AG09319 (cell line): ENCODE results near the gene SAMSN1.

Experiments used
- DNase-seq: peaks from one replicate; pipeline ENCODE4 v3.0.0-alpha.2; 2010; ENCODE audit warnings: low read depth; ENCODE audit errors: extremely low read depth
- TF ChIP-seq, protein P1 (sequence below): IDR thresholded peaks from 2 replicates; pipeline ENCODE4 v1.5.1; 2011; ENCODE audit warnings: low read depth, mild to moderate bottlenecking, inconsistent platforms, low read length, moderate library complexity

The SAMSN1 gene

DNA sequence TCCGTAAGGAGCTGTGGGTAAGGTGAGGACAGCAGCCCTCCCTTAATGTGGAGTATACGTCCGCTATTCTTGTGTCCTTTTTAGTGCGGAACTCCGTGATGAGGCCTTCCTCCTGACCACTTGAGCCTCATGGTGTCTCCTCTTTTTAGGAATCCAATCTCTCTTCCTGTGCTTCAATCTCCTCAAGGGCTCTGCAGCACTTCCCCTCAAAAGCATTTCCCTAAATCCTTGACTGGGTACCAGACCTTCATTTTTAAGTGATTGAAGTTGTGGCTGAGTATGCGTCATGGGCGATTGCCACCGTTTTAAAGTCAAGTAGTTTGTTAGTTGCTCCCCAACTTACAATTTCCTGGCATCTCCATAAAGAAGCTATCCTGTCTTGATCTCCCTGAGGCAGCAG is 62.8 kb downstream of the SAMSN1 start:
- DNase-seq = no peak
- TF ChIP-seq, protein P1, sequence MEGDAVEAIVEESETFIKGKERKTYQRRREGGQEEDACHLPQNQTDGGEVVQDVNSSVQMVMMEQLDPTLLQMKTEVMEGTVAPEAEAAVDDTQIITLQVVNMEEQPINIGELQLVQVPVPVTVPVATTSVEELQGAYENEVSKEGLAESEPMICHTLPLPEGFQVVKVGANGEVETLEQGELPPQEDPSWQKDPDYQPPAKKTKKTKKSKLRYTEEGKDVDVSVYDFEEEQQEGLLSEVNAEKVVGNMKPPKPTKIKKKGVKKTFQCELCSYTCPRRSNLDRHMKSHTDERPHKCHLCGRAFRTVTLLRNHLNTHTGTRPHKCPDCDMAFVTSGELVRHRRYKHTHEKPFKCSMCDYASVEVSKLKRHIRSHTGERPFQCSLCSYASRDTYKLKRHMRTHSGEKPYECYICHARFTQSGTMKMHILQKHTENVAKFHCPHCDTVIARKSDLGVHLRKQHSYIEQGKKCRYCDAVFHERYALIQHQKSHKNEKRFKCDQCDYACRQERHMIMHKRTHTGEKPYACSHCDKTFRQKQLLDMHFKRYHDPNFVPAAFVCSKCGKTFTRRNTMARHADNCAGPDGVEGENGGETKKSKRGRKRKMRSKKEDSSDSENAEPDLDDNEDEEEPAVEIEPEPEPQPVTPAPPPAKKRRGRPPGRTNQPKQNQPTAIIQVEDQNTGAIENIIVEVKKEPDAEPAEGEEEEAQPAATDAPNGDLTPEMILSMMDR = no peak

- TF ChIP-seq, protein P1 = no peak
- no peak for DNase-seq
Measured at GRCh38 chr21:14482165-14482564, 64.0 kb downstream of the SAMSN1 start.

DNA sequence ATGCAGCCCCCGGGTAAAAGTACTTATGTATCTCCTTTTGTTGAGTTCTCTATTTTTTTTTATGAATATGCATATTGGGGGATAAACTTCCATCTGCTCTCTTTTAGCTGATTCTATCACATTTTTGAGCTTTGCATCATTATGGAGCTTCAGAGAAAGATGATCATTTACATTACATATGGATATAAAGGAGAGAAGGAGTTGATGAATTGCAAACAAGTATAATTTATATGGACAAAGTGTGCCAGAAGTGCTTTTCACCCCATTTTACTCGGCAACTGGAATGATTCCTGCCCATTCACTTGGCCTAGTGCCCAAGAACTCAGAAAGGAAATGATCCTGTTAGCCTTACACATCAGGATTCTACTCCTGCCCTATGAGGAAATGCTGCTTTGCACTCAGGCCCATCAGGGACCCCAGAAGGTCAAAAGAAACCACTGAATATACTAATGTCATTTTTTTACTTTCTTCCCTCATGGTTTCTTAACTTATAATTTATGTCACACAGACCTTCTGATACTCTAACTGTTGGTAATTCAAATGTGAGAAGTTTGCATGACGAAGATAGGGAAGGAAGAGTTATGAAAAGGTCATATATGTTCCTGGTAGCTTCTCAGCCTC is 65.6 kb downstream of the SAMSN1 start:
- TF ChIP-seq, protein P1 = no peak
- no peak for DNase-seq

DNA sequence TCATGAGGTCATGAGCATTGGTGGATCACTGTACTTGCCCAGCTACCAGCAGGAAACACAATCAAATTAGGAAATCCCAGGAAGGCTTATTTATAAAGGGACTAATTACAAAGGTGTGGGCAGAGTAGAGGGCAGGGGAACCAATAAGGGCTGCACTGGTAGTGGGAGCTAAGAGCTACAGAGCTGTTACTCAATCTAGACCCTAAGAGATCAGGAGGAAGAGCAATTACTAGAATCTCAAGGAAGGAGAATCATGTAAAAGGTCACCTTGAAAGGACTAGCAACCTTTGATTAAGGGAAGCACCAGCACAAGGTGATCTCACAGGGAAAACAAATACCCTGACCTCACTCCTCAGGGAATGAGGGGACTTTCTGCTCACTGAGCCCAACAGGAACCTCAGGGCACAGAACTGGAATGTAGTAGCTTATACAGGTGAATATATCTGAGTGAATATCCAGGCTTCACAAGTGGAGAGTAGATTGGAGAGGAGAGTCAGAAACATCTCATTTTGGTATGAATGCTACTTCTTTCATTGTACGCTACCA is 66.8 kb downstream of the SAMSN1 start:
- TF ChIP-seq, protein P1 = no peak
- DNase-seq = no peak

DNA sequence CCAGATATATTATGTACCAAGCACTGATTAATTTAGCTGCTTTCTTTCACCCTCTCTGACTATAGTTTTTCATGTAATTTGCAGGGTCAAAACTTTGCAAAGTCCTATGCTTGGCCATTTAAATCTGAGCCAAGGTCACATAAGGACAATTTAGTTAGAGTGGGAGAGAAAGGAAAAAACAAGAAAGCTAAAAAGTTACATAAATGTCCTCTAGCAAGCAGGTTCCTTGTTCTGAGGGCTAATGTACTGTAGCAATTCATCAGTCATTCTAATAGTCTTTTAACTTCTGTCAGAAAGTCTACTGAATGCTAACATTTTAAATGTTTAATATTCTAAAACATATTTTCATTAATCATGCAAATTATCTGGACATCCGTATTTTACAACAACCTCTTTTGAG is 68.3 kb downstream of the SAMSN1 start:
- DNase-seq = no peak
- TF ChIP-seq, protein P1 = no peak

DNA sequence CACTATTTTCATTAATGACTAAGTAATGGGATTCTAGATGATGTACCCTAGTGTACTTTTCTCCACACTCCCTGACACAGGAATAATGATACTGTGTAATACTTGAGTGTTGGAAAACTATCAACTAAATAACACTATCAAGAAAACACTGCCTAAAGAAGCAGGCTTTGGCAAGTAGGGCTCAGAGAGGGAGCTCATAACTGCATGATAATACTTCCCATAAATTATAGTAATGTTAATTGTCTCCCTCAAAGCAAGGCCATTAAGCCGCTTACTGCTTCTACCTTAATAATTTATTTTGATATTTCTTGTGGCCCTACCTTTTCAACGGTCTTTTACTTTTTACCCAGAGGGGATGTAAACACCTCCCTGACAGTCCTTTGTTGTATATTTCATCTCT is 69.0 kb downstream of the SAMSN1 start:
- TF ChIP-seq, protein P1 = no peak

DNA sequence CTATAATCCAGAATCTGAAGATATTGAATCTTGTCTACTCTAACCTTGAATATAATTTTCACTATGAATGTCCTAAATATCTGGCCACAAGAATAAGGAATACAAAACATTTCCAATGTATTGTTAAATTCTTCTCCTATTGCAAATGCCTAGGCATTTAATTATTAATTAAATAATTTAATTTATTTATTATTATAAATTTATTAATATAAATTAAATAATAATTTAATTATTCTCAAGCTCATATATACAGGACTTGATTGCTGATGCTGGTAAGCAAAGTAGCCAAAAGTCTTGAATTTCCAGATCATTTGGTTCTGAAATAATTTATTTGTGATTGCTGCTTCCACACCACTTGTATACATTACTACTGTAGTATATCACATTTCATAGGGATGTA is 71.1 kb downstream of the SAMSN1 start:
- no peak for DNase-seq

More for the DNA sequence above, 69.0 kb downstream of the SAMSN1 start:
- DNase-seq = no peak

More for the DNA sequence above, 71.1 kb downstream of the SAMSN1 start:
- TF ChIP-seq, protein P1 = no peak
